GM23338 (cell line): ENCODE data around the gene MIGA1. TPM values are rescaled to one million over a fixed set of nuclear protein-coding genes. Genes with fewer than 3 reads are reported as not detected.

Source experiments
- ATAC-seq: fragments of 200-7000 bp; cut with Tn5 transposase; 3 replicates; pipeline ENCODE4 v1.9.1; 2020
- DNase-seq: peaks from one replicate; pipeline ENCODE4 v3.0.0-alpha.2; 2015; ENCODE audit warnings: low spot score
- H2AFZ ChIP-seq: fragments of 200-600 bp; sonication (generic); 2 replicates; pipeline ENCODE4 v1.8.0; 2016; ENCODE audit warnings: antibody characterized with exemption, mild to moderate bottlenecking, moderate library complexity
- H3F3A ChIP-seq: fragments of 200-600 bp; sonication (generic); replicated peaks from 2 replicates; pipeline ENCODE4 v1.8.0; 2017; ENCODE audit warnings: antibody characterized with exemption, mixed run types, low read depth
- H3K27ac ChIP-seq: fragments of 200-600 bp; sonication (generic); 2 replicates; pipeline ENCODE4 v1.6.1; 2016; ENCODE audit warnings: low read depth
- H3K27me3 ChIP-seq: fragments of 200-600 bp; sonication (generic); 2 replicates; pipeline ENCODE4 v1.8.0; 2016; ENCODE audit warnings: mild to moderate bottlenecking, mixed run types, moderate library complexity; ENCODE audit not compliant: insufficient read depth
- H3K36me3 ChIP-seq: fragments of 200-600 bp; sonication (generic); 2 replicates; pipeline ENCODE4 v1.8.0; 2016; ENCODE audit warnings: mild to moderate bottlenecking; ENCODE audit not compliant: insufficient read depth
- H3K4me1 ChIP-seq: fragments of 200-600 bp; sonication (generic); 2 replicates; pipeline ENCODE4 v1.8.0; 2016; ENCODE audit warnings: mild to moderate bottlenecking, moderate library complexity; ENCODE audit not compliant: insufficient read depth
- H3K4me2 ChIP-seq: fragments of 200-600 bp; sonication (generic); 2 replicates; pipeline ENCODE4 v1.7.1; 2017; ENCODE audit warnings: mixed run types
- H3K4me3 ChIP-seq: fragments of 200-600 bp; sonication (generic); 2 replicates; pipeline ENCODE4 v1.6.1; 2016; ENCODE audit warnings: mixed run types
- H3K79me2 ChIP-seq: fragments of 200-600 bp; sonication (generic); replicated peaks from 2 replicates; pipeline ENCODE4 v1.8.0; 2017; ENCODE audit warnings: mild to moderate bottlenecking; ENCODE audit not compliant: insufficient read depth
- H3K9me2 ChIP-seq: fragments of 200-600 bp; sonication (generic); 2 replicates; pipeline ENCODE4 v1.8.0; 2017; ENCODE audit not compliant: insufficient read depth
- H4K20me1 ChIP-seq: fragments of 200-600 bp; sonication (generic); replicated peaks from 2 replicates; pipeline ENCODE4 v1.8.0; 2017; ENCODE audit warnings: mild to moderate bottlenecking; ENCODE audit not compliant: insufficient read depth
- H3K27ac Mint-ChIP-seq: 2 replicates; pipeline ENCODE4 v1.8.0; 2020; ENCODE audit warnings: inconsistent platforms, mild to moderate bottlenecking, moderate library complexity, mixed read lengths
- H3K27me3 Mint-ChIP-seq: 3 replicates; pipeline ENCODE4 v1.8.0; 2022; ENCODE audit warnings: low read depth, mild to moderate bottlenecking, moderate library complexity, mixed read lengths, inconsistent platforms; ENCODE audit not compliant: insufficient read depth, poor library complexity
- H3K36me3 Mint-ChIP-seq: 3 replicates; pipeline ENCODE4 v1.8.0; 2021; ENCODE audit warnings: low read depth, mild to moderate bottlenecking, inconsistent platforms, moderate library complexity, mixed read lengths
- H3K4me1 Mint-ChIP-seq: 3 replicates; pipeline ENCODE4 v1.8.0; 2020; ENCODE audit warnings: mild to moderate bottlenecking, inconsistent platforms, mixed read lengths
- H3K4me3 Mint-ChIP-seq: 3 replicates; pipeline ENCODE4 v1.8.0; 2021; ENCODE audit warnings: moderate library complexity, mild to moderate bottlenecking, inconsistent platforms, mixed read lengths
- H3K9me3 Mint-ChIP-seq: 3 replicates; pipeline ENCODE4 v1.8.0; 2020; ENCODE audit warnings: moderate library complexity, mild to moderate bottlenecking, inconsistent platforms, mixed read lengths
- CREB1 ChIP-seq: fragments of 250-450 bp; sonication (Bioruptor Pico); IDR thresholded peaks from 2 replicates; pipeline ENCODE4 v1.5.0; 2020; ENCODE audit warnings: low read depth, mild to moderate bottlenecking, moderate library complexity
- EZH2phosphoT487 ChIP-seq: fragments of 200-600 bp; sonication (generic); IDR thresholded peaks from one replicate; pipeline ENCODE4 v1.8.1; 2018; ENCODE audit warnings: antibody characterized with exemption; ENCODE audit not compliant: unreplicated experiment
- NANOG ChIP-seq: IDR thresholded peaks from 2 replicates; pipeline ENCODE4 v1.6.1; 2016; ENCODE audit warnings: antibody characterized with exemption, borderline replicate concordance
- STAT1 ChIP-seq: IDR thresholded peaks from one replicate; pipeline ENCODE4 v1.6.1; 2016; ENCODE audit warnings: antibody characterized with exemption; ENCODE audit not compliant: unreplicated experiment
- ZNF114 ChIP-seq: fragments of 250-450 bp; sonication (Bioruptor Pico); IDR thresholded peaks from 2 replicates; pipeline ENCODE4 v1.5.0; 2020; ENCODE audit warnings: mild to moderate bottlenecking, moderate library complexity
- polyA plus RNA-seq: library from polyadenylated mRNA; unstranded; fragments of >200 nt; fragmentation: Nextera tagmentation; extraction: Ambion mirVana; gene quantifications from 2 replicates; pipeline ENCODE4 v1.2.1, GENCODE V29; 2016
- total RNA-seq: library from RNA; depleted of rRNA; stranded (reverse); fragments of >200 nt; shearing (Covaris generic); gene quantifications from 2 replicates; pipeline ENCODE4 v1.2.3, GENCODE V29; 2014
- TF ChIP-seq, protein P1 (sequence below), 2 experiments: fragments of 200-600 bp in 1 of 2; sonication (generic) in 1 of 2; conservative IDR thresholded peaks; 2 replicates each; pipeline versions ENCODE4 v1.5.1 to v1.6.1; 2016 to 2017; ENCODE audit warnings: antibody characterized with exemption in 2 of 2, low read depth in 2 of 2, mild to moderate bottlenecking in 2 of 2, moderate library complexity in 1 of 2
- TF ChIP-seq, protein P2 (sequence below): fragments of 250-450 bp; sonication (Bioruptor Pico); IDR thresholded peaks from 2 replicates; pipeline ENCODE4 v1.5.0; 2020; ENCODE audit warnings: mild to moderate bottlenecking, moderate library complexity

The MIGA1 gene
- total and polyA plus RNA-seq, 2 experiments from 2014 or later, result 3.4 to 7.5 TPM

DNA sequence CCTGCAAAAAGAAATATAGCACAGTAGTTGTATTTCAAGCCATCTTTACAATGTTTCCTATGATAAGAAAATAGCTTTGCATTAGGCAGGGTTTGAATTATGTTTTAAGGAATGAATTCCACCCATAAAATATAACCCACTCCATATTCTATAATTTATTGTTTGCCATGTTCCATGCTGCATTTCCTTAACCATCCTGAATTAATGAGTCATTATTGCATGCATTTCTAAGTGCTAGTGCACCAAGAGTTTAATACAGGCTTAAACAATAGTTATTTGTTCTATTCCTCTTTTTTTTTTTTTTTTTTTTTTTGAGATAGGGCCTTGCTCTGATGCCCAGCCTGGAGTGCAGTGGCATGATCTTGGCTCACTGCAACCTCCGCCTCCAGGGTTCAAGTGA, 45.2 kb downstream of the MIGA1 start:
- no peaks in the 10 kb centered on the region for H4K20me1 ChIP-seq
- no peak for TF ChIP-seq CREB1 (CRISPR knock-in tag)
- TF ChIP-seq NANOG, result no peak
- TF ChIP-seq STAT1, result no peak
- TF ChIP-seq EZH2phosphoT487, result no peak
- TF ChIP-seq, protein P1, sequence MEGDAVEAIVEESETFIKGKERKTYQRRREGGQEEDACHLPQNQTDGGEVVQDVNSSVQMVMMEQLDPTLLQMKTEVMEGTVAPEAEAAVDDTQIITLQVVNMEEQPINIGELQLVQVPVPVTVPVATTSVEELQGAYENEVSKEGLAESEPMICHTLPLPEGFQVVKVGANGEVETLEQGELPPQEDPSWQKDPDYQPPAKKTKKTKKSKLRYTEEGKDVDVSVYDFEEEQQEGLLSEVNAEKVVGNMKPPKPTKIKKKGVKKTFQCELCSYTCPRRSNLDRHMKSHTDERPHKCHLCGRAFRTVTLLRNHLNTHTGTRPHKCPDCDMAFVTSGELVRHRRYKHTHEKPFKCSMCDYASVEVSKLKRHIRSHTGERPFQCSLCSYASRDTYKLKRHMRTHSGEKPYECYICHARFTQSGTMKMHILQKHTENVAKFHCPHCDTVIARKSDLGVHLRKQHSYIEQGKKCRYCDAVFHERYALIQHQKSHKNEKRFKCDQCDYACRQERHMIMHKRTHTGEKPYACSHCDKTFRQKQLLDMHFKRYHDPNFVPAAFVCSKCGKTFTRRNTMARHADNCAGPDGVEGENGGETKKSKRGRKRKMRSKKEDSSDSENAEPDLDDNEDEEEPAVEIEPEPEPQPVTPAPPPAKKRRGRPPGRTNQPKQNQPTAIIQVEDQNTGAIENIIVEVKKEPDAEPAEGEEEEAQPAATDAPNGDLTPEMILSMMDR (conservative IDR thresholded peaks at IDR 0.05; ENCODE audit: low read depth in 2 of 2), result no peak
- TF ChIP-seq, protein P2, sequence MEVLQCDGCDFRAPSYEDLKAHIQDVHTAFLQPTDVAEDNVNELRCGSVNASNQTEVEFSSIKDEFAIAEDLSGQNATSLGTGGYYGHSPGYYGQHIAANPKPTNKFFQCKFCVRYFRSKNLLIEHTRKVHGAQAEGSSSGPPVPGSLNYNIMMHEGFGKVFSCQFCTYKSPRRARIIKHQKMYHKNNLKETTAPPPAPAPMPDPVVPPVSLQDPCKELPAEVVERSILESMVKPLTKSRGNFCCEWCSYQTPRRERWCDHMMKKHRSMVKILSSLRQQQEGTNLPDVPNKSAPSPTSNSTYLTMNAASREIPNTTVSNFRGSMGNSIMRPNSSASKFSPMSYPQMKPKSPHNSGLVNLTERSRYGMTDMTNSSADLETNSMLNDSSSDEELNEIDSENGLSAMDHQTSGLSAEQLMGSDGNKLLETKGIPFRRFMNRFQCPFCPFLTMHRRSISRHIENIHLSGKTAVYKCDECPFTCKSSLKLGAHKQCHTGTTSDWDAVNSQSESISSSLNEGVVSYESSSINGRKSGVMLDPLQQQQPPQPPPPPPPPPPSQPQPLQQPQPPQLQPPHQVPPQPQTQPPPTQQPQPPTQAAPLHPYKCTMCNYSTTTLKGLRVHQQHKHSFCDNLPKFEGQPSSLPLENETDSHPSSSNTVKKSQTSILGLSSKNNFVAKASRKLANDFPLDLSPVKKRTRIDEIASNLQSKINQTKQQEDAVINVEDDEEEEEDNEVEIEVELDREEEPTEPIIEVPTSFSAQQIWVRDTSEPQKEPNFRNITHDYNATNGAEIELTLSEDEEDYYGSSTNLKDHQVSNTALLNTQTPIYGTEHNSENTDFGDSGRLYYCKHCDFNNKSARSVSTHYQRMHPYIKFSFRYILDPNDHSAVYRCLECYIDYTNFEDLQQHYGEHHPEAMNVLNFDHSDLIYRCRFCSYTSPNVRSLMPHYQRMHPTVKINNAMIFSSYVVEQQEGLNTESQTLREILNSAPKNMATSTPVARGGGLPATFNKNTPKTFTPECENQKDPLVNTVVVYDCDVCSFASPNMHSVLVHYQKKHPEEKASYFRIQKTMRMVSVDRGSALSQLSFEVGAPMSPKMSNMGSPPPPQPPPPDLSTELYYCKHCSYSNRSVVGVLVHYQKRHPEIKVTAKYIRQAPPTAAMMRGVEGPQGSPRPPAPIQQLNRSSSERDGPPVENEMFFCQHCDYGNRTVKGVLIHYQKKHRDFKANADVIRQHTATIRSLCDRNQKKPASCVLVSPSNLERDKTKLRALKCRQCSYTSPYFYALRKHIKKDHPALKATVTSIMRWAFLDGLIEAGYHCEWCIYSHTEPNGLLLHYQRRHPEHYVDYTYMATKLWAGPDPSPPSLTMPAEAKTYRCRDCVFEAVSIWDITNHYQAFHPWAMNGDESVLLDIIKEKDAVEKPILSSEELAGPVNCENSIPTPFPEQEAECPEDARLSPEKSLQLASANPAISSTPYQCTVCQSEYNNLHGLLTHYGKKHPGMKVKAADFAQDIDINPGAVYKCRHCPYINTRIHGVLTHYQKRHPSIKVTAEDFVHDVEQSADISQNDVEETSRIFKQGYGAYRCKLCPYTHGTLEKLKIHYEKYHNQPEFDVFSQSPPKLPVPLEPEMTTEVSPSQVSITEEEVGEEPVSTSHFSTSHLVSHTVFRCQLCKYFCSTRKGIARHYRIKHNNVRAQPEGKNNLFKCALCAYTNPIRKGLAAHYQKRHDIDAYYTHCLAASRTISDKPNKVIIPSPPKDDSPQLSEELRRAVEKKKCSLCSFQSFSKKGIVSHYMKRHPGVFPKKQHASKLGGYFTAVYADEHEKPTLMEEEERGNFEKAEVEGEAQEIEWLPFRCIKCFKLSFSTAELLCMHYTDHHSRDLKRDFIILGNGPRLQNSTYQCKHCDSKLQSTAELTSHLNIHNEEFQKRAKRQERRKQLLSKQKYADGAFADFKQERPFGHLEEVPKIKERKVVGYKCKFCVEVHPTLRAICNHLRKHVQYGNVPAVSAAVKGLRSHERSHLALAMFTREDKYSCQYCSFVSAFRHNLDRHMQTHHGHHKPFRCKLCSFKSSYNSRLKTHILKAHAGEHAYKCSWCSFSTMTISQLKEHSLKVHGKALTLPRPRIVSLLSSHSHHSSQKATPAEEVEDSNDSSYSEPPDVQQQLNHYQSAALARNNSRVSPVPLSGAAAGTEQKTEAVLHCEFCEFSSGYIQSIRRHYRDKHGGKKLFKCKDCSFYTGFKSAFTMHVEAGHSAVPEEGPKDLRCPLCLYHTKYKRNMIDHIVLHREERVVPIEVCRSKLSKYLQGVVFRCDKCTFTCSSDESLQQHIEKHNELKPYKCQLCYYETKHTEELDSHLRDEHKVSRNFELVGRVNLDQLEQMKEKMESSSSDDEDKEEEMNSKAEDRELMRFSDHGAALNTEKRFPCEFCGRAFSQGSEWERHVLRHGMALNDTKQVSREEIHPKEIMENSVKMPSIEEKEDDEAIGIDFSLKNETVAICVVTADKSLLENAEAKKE (CRISPR knock-in tag), result no peak
- no peak for TF ChIP-seq ZNF114 (CRISPR knock-in tag)
- Mint-ChIP-seq H3K27me3 (peaks cover 3% of the 10 kb centered on the region), H3K4me1 (no peaks in the 10 kb centered on the region), H3K9me3 (no peaks in the 10 kb centered on the region), H3K4me3 (no peak overlapping the region), H3K27ac (no peak overlapping the region), H3K36me3 (peaks cover 13% of the 10 kb centered on the region; the same call in 2 of the 3 replicates)
- H3K79me2 ChIP-seq, result no peaks in the 10 kb centered on the region
- no peaks in the 10 kb centered on the region for H3K36me3 ChIP-seq
- no peak overlapping the region for H3K27ac ChIP-seq
- H3K9me2 ChIP-seq, result no peaks in the 10 kb centered on the region
- ATAC-seq (no peak), DNase-seq (no peak)
- H3K4me1 ChIP-seq, result no peaks in the 10 kb centered on the region
- no peaks in the 10 kb centered on the region for H3K27me3 ChIP-seq
- no peak overlapping the region for H2AFZ ChIP-seq
- no peaks in the 10 kb centered on the region for H3F3A ChIP-seq
- H3K4me2 ChIP-seq, result no peak overlapping the region
- no peak overlapping the region for H3K4me3 ChIP-seq
